K562 (cell line): Measurements from ENCODE around the gene C2CD2. TPM values are rescaled to one million over a fixed set of nuclear protein-coding genes. Genes with fewer than 3 reads are reported as not detected.

Source experiments
- CREM ChIP-seq: IDR thresholded peaks from 2 replicates; pipeline ENCODE4 v1.6.1; 2014; ENCODE audit warnings: antibody characterized with exemption, low read depth
- HDAC1 ChIP-seq, 2 experiments: fragments of 450-650 bp; IDR thresholded peaks; 2 replicates each; pipeline ENCODE4 v1.6.1; 2016 to 2017; ENCODE audit warnings: inconsistent platforms in 1 of 2, mild to moderate bottlenecking in 1 of 2, moderate library complexity in 1 of 2
- NCOA6 ChIP-seq: fragments of 450-650 bp; IDR thresholded peaks from 2 replicates; pipeline ENCODE4 v1.6.1; 2017; ENCODE audit warnings: mild to moderate bottlenecking
- PML ChIP-seq: IDR thresholded peaks from 2 replicates; pipeline ENCODE4 v1.6.1; 2012; ENCODE audit warnings: low read length, inconsistent platforms
- STAG1 ChIP-seq: sonication (generic); formaldehyde crosslinking; IDR thresholded peaks from 2 replicates; pipeline ENCODE4 v1.5.0; 2020; ENCODE audit warnings: missing genetic modification reagents, borderline replicate concordance
- ZNF431 ChIP-seq: sonication (generic); formaldehyde crosslinking; IDR thresholded peaks from 2 replicates; pipeline ENCODE4 v1.8.0; 2022; ENCODE audit warnings: mild to moderate bottlenecking, missing genetic modification reagents
- ZNF655 ChIP-seq: fragments of 250-450 bp; sonication (Bioruptor Pico); IDR thresholded peaks from 2 replicates; pipeline ENCODE4 v1.5.0; 2021
- polyA plus RNA-seq, 8 experiments: library from polyadenylated mRNA; depleted of rRNA in 4 of 8; stranded (reverse) in 5 of 8; unstranded in 3 of 8; fragments of >200 nt; fragmentation: Nextera tagmentation in 2 of 8; fragmentation: Illumina TruSeq in 1 of 8; extraction: Ambion mirVana in 2 of 8; extraction: Trizol in 1 of 8; gene quantifications; 2 replicates each; pipeline versions ENCODE4 v1.2.1 to v1.2.3, GENCODE V29; 2011 to 2014; ENCODE audit warnings: inconsistent platforms in 1 of 8, missing spikeins in 1 of 8
- total RNA-seq, 7 experiments: library from RNA; depleted of rRNA in 6 of 7; stranded (reverse); fragments of >200 nt in 6 of 7; fragmentation: Illumina TruSeq in 2 of 7; extraction: Trizol in 2 of 7; gene quantifications; 2 replicates each; pipeline versions ENCODE4 v1.2.1 to v1.2.3, GENCODE V29; 2011 to 2021; ENCODE audit warnings: low replicate concordance in 1 of 7
- TF ChIP-seq, protein P1 (sequence below): fragments of 200-600 bp; sonication (generic); IDR thresholded peaks from one replicate; pipeline ENCODE4 v1.6.1; 2012; ENCODE audit warnings: mild to moderate bottlenecking, low read depth, low read length, inconsistent platforms
- TF ChIP-seq, protein P2 (sequence below): fragments of 450-650 bp; conservative IDR thresholded peaks from 2 replicates; pipeline ENCODE4 v1.6.1; 2016; ENCODE audit warnings: missing genetic modification characterization, low read depth, mild to moderate bottlenecking, control low read depth, missing compliant biosample characterization

C2CD2 gene
- total and polyA plus RNA-seq, 9 of the 15 experiments (the other 6 are each of a cell fraction or from before 2014, with no cell fraction given): 1.3 to 21.6 (median 12.1) TPM

DNA sequence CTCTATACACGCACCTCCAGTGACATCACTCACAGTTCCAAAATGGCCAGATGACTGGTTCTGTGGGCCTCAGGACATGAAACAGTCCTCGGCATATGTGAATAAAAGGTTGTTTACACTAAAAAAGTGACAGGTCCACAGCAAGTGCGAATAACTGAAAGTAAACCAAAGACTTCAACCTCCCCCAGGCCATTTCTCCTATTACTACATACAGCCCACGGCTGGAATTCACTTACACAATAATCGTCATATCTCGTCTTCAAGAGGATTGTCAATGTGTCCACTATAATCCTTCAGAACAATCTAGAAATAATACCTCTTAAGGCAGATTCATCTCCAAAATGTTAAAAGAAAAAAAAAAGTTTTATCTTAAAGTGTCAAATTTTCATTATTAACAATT lies 72.8 kb downstream of the C2CD2 start (continued):
- TF ChIP-seq, protein P1, sequence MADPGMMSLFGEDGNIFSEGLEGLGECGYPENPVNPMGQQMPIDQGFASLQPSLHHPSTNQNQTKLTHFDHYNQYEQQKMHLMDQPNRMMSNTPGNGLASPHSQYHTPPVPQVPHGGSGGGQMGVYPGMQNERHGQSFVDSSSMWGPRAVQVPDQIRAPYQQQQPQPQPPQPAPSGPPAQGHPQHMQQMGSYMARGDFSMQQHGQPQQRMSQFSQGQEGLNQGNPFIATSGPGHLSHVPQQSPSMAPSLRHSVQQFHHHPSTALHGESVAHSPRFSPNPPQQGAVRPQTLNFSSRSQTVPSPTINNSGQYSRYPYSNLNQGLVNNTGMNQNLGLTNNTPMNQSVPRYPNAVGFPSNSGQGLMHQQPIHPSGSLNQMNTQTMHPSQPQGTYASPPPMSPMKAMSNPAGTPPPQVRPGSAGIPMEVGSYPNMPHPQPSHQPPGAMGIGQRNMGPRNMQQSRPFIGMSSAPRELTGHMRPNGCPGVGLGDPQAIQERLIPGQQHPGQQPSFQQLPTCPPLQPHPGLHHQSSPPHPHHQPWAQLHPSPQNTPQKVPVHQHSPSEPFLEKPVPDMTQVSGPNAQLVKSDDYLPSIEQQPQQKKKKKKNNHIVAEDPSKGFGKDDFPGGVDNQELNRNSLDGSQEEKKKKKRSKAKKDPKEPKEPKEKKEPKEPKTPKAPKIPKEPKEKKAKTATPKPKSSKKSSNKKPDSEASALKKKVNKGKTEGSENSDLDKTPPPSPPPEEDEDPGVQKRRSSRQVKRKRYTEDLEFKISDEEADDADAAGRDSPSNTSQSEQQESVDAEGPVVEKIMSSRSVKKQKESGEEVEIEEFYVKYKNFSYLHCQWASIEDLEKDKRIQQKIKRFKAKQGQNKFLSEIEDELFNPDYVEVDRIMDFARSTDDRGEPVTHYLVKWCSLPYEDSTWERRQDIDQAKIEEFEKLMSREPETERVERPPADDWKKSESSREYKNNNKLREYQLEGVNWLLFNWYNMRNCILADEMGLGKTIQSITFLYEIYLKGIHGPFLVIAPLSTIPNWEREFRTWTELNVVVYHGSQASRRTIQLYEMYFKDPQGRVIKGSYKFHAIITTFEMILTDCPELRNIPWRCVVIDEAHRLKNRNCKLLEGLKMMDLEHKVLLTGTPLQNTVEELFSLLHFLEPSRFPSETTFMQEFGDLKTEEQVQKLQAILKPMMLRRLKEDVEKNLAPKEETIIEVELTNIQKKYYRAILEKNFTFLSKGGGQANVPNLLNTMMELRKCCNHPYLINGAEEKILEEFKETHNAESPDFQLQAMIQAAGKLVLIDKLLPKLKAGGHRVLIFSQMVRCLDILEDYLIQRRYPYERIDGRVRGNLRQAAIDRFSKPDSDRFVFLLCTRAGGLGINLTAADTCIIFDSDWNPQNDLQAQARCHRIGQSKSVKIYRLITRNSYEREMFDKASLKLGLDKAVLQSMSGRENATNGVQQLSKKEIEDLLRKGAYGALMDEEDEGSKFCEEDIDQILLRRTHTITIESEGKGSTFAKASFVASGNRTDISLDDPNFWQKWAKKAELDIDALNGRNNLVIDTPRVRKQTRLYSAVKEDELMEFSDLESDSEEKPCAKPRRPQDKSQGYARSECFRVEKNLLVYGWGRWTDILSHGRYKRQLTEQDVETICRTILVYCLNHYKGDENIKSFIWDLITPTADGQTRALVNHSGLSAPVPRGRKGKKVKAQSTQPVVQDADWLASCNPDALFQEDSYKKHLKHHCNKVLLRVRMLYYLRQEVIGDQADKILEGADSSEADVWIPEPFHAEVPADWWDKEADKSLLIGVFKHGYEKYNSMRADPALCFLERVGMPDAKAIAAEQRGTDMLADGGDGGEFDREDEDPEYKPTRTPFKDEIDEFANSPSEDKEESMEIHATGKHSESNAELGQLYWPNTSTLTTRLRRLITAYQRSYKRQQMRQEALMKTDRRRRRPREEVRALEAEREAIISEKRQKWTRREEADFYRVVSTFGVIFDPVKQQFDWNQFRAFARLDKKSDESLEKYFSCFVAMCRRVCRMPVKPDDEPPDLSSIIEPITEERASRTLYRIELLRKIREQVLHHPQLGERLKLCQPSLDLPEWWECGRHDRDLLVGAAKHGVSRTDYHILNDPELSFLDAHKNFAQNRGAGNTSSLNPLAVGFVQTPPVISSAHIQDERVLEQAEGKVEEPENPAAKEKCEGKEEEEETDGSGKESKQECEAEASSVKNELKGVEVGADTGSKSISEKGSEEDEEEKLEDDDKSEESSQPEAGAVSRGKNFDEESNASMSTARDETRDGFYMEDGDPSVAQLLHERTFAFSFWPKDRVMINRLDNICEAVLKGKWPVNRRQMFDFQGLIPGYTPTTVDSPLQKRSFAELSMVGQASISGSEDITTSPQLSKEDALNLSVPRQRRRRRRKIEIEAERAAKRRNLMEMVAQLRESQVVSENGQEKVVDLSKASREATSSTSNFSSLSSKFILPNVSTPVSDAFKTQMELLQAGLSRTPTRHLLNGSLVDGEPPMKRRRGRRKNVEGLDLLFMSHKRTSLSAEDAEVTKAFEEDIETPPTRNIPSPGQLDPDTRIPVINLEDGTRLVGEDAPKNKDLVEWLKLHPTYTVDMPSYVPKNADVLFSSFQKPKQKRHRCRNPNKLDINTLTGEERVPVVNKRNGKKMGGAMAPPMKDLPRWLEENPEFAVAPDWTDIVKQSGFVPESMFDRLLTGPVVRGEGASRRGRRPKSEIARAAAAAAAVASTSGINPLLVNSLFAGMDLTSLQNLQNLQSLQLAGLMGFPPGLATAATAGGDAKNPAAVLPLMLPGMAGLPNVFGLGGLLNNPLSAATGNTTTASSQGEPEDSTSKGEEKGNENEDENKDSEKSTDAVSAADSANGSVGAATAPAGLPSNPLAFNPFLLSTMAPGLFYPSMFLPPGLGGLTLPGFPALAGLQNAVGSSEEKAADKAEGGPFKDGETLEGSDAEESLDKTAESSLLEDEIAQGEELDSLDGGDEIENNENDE: no peak
- no peak for TF ChIP-seq CREM
- no peak for TF ChIP-seq STAG1 (CRISPR knock-in tag)
- no peak for TF ChIP-seq ZNF431 (CRISPR knock-in tag)
- TF ChIP-seq HDAC1 (IDR thresholded peaks at IDR 0.05): no peak
- TF ChIP-seq, protein P2, sequence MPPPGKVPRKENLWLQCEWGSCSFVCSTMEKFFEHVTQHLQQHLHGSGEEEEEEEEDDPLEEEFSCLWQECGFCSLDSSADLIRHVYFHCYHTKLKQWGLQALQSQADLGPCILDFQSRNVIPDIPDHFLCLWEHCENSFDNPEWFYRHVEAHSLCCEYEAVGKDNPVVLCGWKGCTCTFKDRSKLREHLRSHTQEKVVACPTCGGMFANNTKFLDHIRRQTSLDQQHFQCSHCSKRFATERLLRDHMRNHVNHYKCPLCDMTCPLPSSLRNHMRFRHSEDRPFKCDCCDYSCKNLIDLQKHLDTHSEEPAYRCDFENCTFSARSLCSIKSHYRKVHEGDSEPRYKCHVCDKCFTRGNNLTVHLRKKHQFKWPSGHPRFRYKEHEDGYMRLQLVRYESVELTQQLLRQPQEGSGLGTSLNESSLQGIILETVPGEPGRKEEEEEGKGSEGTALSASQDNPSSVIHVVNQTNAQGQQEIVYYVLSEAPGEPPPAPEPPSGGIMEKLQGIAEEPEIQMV (tag): no peak
- no peak for TF ChIP-seq NCOA6
- TF ChIP-seq PML: no peak
- TF ChIP-seq ZNF655 (CRISPR knock-in tag): no peak
